NCI-H2029 treated with DMSO at 0.1 percent for 48 hours (cell line): ENCODE measurements around the gene EPC2.
A peak's percentile ranks its signal among the peaks of the same experiment; 100 is the strongest.

Source experiments
- DNase-seq: peaks from one replicate; lab custom pipeline; 2025; lab: John Stamatoyannopoulos, UW

EPC2 gene, protein sequence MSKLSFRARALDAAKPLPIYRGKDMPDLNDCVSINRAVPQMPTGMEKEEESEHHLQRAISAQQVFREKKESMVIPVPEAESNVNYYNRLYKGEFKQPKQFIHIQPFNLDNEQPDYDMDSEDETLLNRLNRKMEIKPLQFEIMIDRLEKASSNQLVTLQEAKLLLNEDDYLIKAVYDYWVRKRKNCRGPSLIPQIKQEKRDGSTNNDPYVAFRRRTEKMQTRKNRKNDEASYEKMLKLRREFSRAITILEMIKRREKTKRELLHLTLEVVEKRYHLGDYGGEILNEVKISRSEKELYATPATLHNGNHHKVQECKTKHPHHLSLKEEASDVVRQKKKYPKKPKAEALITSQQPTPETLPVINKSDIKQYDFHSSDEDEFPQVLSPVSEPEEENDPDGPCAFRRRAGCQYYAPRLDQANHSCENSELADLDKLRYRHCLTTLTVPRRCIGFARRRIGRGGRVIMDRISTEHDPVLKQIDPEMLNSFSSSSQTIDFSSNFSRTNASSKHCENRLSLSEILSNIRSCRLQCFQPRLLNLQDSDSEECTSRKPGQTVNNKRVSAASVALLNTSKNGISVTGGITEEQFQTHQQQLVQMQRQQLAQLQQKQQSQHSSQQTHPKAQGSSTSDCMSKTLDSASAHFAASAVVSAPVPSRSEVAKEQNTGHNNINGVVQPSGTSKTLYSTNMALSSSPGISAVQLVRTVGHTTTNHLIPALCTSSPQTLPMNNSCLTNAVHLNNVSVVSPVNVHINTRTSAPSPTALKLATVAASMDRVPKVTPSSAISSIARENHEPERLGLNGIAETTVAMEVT

GRCh38 chr2:148643998-148644882 lies at the start of gene EPC2:
Gene EPC2 (plus strand): TSS chr2:148644751. CDS start chr2:148645018, 267 bp downstream.
- DNase-seq = peak; percentile 43

DNA sequence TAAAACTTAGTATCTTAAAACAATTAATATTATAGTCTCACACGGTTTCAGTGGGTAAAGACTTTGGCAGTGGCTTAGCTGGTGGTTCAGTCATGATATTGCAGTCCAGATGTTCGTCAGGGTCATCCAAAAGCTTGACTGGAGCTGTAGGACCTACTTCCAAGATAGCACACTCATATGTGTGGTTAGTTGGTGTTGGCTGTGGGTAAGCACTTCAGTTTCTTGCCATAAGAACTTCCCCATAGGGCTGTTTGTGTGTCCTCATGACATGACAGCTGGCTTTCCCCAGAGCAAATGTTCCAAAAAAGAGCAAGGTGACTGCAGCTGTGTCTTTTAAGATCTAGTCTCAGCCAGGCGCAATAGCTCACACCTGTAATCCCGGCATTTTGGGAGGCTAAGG lies 48.5 kb upstream of the EPC2 start:
- DNase-seq = no peak

DNA sequence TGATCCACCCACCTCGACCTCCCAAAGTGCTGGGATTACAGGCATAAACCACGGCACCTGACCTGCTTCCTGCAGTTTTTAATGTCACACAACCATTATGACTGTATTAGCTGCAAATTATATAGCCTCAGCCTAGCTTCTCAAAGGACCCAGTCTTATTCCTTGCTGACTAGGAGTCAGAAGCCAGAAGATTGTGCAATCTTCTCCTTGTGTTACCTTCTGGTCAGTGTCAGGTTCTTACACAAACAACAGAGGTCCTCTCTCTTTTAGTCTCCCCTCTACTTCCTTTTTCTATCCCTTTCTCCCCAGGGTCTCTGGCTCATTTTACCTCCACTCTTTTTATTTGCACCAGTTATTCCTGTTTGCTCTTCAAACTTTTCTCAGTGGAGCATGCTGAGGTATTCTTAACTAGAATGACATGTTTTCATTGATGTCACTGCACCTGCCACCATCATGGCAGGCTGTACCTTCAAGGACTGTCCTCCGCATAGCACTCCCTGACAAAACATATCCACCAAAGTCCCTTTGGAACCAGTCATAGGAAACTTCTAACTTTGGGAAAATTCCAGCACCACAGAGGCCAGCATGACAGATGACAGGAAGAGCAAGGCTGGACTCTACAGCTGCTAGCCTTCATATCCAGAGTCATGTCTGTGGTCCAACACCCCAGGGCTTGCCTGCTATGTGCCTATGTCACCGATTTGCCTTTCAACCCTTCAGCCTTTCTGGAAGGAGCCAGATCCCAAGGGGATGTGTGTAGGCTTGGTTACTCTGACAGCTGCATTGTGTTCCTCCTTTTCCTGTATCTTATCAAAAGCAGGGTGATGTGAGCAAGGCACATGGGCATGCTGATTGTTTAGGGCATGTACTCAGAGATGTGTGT lies 45.2 kb upstream of the EPC2 start:
- DNase-seq = no peak

DNA sequence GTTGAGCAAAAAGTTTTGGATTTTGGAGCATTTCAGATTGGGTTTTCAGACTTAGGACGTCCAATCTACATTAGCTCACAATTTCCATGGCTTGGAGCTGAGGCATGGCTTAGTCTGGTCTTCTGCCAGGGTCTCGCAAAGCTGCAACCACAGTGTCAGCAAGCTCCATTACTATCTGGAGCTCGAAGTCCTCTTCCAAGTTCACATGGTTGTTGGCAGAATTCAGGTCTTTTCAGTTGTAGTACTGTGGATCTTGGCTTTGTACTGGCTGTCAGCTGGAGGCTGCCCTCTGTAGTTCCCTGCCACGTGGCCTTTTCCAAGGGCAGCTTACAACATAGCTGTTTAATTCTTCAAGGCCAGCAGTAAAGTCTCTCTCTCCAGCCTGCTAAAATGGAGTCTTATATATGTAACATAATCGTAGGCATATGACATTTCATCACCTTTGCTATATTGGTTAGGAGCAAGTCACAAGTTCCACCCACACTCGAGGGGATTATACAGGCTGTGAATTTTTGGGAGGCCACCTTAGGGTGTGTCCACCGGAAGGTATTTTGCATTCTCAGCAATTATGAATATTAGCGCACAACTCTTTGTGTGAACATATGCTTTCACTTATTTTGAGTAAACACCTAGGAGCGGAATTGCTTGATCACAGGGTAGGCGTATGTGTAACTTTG lies 41.5 kb upstream of the EPC2 start:
- no peak for DNase-seq

DNA sequence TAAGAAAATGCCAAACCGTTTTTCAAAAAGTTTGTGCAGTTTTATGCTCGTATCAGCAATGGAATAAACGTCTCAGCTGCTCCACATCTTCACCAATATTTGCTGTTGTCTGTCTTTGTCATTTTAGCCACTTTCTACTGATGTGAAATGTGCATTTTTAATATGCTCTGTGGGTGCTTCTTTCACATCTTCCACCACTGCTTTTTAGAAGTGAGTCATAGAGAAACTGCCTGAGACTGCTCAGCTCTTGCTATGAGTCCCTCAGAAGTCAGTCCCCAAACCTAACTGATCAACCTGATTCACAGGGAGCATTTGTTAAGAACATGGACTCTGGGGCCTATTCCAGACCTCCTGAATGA lies 41.0 kb upstream of the EPC2 start:
- DNase-seq = no peak

DNA sequence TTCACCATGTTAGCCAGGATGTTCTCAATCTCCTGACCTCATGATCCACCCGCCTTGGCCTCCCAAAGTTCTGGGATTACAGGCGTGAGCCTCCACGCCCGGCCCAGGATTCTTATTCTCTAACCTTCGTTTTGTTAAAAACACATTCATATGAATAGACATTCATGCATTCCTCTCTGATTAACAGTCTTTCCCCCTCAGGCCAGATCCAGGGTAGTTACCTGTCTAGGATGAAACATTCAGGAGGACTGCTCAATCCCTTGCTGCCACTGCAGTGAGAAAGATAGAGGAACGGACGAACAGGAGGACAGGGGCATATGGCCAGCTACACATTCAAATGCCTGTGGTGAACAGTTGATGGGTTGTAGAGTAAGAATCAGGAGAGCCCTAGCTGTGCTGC lies 39.6 kb upstream of the EPC2 start:
- no peak for DNase-seq

- no peak for DNase-seq
These were observed 37.0 kb upstream of the EPC2 start for GRCh38 chr2:148607566-148607965.

DNA sequence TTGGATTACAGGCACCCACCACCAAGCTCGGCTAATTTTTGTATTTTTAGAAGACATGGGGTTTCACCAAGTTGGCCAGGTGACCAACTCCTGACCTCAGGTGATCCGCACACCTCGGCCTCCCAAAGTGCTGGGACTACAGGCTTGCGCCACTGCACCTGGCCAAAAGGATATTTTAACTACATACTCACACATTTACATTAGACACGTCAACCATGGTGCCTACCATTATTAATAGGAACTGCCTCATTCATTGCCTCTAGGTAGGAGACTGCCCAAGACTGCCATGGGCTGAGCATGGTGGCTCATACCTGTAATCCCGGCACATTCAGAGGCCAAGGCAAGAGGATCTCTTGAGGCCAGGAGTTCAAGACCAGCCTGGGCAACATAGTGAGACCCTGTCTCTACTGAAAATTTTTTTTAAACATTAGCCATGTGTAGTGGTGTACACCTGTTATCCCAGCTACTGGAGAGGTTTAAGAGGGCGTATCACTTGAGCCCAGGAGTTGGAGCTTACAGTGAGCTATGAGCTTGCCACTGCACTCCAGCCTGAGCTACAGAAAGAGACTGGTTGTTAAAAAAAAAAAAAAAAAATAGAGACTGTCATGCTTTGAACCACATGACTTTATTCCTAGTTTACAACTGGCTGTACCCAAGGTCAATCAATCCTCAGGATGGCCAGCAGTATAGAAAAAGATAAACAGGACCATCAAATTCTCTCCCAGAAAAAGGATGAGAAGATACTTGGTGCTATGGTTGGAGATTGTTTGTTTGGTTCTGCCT lies 31.1 kb upstream of the EPC2 start:
- no peak for DNase-seq

DNA sequence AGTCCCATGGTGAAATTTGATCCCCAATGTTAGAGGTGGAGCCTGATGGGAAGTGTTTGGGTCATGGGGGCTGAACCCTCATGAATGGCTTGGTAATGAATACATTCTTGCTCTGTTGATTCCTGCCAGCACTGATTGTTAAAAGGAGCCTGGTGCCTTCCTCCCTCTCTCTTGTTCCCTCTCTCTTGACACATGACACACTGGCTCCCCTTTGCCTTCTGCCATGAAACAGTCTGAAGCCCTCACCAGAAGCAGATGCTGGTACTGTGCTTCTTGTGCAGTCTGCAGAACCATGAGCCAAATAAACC lies 30.6 kb upstream of the EPC2 start:
- peak; percentile 43 for DNase-seq

DNA sequence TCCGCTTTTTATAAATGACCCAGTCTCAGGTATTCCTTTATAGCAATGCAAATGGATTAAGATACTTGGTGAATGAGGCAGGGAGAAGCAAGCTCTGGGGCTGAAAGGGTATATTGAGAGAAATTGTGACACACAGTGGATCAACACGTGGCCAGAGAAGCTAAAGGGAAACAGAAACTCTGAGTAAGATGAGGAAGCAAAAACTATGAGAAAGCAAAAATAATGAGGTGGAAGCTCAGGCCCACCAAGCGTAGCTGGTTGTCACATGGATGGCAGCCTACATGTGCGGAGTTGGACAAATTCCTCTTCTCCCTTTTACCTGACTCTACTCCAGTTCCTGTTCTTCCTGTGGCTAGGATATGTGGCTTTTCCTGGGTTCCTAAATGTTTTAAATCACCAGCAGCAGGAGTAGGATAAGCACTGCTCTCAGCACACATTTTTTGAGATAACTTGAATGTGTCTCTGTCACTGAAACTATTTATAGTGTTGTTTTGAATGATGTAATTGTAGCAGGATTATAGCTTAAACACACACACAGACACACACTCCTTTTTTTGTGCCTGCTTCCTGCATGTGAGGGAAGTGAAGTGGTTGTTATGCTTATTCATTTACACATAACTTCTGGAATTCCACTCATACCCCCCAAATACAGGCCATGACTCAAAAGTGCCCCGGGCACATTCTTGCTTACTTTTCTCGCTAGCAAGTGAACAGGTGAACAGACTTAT lies 30.1 kb upstream of the EPC2 start:
- peak; percentile 3 for DNase-seq

DNA sequence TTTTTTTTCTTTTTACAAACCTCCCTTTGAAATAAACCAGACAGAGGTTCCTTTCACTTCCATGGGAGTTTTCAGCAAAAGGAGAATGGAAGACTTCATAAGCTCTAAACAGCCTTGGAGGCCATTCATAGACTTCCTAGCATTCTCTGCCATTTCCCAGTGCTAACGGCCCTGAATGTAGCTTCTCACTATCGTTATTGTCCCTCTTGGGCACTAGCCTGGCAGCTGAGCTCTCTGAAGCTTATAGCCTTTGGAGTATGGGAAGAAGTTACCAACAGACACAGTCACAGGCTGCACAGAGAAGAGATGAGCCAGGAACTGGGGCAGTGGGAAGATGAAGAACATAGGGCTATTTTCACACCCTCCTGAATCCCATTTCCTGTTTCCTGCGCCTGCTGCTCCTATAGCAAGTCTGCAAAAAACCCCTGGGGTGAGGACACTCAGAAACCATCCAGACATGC lies 29.1 kb upstream of the EPC2 start:
- DNase-seq = no peak

GRCh38 chr2:148616662-148617061 lies 27.9 kb upstream of the EPC2 start:
- DNase-seq = no peak

GRCh38 chr2:148617219-148617618 lies 27.3 kb upstream of the EPC2 start:
- DNase-seq = no peak

DNA sequence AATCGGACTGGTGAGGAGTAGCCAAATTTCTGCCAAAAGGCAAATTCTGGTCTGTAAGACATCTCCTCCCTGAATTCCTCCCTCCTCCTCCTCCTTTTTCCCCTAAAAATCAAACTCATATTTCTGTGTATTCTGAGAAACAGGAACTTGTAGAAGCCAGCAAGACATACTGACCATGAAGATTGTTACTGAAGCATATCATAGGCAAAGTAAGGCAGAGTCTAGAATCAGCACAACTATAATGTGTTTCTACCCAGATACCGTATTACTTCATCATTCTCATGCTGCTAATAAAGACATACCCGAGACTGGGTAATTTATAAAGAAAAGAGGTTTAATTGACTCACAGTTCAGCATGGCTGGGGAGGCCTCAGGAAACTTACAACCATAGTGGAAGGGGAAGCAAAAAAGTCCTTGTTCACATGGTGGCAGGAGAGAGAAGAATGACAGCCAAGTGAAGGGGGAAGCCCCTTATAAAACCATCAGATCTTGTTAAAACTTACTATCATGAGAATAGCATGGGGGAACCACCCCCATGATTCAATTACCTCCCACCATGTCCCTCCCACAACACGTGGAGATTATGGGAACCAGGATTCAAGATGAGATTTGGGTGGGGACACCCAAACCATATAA lies 24.9 kb upstream of the EPC2 start:
- DNase-seq = no peak

DNA sequence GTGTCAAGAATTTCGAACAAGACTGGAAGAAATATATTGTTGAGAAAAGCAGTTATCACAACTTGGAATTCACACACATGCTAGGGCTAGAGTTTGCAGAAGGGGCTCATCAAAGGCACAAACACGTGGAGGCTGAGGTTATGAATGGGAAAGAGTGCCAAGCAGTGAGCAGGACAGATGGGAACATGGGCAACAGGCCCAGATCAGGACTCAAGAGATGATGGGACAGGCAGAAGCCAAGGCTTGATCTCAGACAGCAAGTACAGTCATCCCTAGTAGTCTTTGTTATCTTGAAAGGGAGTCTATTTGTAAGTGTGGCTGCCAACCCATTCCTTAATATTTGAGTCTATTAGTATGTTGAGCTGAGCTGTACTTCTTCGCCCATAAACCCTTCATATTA lies 22.2 kb upstream of the EPC2 start:
- DNase-seq = no peak

- no peak for DNase-seq
These were observed 21.5 kb upstream of the EPC2 start for GRCh38 chr2:148623086-148623485.

- DNase-seq = no peak
These were observed 17.3 kb upstream of the EPC2 start for GRCh38 chr2:148627224-148627623.

GRCh38 chr2:148634749-148635148 lies 9.8 kb upstream of the EPC2 start:
- no peak for DNase-seq

GRCh38 chr2:148638543-148638942 lies 6.0 kb upstream of the EPC2 start:
- DNase-seq = no peak
